ENCODE results near the gene SACM1L. TPM values are rescaled to one million over a fixed set of nuclear protein-coding genes. Genes with fewer than 3 reads are reported as not detected.

SACM1L gene
- total and polyA plus RNA-seq, 11 donors, result 12.6 to 35.3 (median 22.3) TPM

DNA sequence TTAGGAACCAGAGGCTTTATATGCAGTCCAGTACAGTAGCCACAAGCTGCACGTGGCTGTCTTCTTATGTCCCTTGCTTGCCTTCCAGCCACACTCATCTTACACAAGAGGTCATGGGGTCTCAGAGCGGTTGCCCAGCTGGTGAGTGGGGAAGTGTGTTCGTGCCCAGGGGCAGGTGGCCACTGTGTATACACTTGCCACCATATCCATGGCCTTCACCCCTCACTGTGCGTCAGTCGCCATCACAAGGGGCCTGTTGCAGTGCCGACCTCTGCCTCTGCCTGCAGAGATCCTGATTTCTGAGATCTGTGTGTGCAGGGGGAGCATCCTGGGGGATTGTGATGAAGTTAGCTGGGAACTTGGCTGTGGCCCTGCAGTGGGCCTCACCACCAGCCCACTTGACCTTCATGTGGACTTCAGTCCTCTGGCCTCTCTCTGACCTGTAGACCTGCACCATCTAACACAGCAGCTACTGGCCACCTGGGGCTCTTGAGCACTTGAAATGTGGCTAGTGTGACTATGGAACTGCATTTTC, 43.1 kb upstream of the SACM1L start:
- ATAC-seq, result peak; percentile 27 to 63 (median 41)
- peak in 3 of 5 donors; percentile 31 to 65 (median 52) for DNase-seq
- Histone ChIP-seq H3K4me1 (peaks cover 0 to 68% (median 30%) of the 10 kb centered on the region in 12 donors), H3K27me3 (no peaks in the 10 kb centered on the region), H3K27ac (peak overlapping the region in 9 of 12 donors; percentile 10 to 91 (median 36)), H3K36me3 (peaks cover 0 to 7% (median 0%) of the 10 kb centered on the region in 9 donors), H3K4me3 (no peak overlapping the region), H3K9me3 (peaks cover 0 to 7% (median 0%) of the 10 kb centered on the region in 12 donors)
- intact Hi-C loops (cut with DNase I), result loop anchor here in 2 of 10 donors (5.0 kb wide), 2 partner anchors 34 to 44 kb away; no protein-coding TSS in a partner anchor
- WGBS, 4 donors, result 74 to 85% (median 81%) methylated on average over 6 of the region's 6 CpGs
- TF ChIP-seq POLR2A (IDR thresholded peaks at IDR 0.05), result no peak
- TF ChIP-seq, protein P1, sequence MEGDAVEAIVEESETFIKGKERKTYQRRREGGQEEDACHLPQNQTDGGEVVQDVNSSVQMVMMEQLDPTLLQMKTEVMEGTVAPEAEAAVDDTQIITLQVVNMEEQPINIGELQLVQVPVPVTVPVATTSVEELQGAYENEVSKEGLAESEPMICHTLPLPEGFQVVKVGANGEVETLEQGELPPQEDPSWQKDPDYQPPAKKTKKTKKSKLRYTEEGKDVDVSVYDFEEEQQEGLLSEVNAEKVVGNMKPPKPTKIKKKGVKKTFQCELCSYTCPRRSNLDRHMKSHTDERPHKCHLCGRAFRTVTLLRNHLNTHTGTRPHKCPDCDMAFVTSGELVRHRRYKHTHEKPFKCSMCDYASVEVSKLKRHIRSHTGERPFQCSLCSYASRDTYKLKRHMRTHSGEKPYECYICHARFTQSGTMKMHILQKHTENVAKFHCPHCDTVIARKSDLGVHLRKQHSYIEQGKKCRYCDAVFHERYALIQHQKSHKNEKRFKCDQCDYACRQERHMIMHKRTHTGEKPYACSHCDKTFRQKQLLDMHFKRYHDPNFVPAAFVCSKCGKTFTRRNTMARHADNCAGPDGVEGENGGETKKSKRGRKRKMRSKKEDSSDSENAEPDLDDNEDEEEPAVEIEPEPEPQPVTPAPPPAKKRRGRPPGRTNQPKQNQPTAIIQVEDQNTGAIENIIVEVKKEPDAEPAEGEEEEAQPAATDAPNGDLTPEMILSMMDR (IDR thresholded peaks at IDR 0.05), result no peak

DNA sequence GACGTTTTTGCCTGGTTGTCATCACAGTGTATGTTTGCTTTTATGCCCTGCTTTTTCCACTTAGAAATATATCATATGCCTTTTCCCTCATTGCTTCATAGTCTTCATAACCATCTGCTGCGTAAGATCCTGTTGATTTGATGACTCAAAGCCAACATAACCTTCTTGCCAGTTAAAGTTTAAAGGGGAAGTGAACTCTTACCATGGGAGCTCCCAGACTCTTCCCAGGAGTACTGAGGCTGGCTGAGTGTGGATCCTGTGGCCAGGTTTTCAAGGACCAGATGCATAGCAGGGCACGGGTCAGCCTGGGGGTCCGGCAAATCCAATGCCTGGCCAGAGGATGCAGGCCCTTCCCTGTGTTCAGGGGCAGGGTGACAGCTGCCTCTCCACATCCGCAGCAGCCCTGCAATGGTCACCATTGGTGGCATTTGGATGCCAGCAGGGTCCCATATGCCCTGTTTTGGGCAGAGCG, 42.0 kb upstream of the SACM1L start:
- peaks cover 0 to 4% (median 0%) of the 10 kb centered on the region in 9 donors for H3K36me3 ChIP-seq
- no peaks in the 10 kb centered on the region for H3K27me3 ChIP-seq
- peaks cover 0 to 7% (median 0%) of the 10 kb centered on the region in 12 donors for H3K9me3 ChIP-seq
- WGBS, 4 donors, result 51 to 76% (median 70%) methylated on average over 4 to 6 of the region's 6 CpGs
- ATAC-seq, result peak; percentile 39 to 76 (median 72)
- peak overlapping the region in 8 of 12 donors; percentile 18 to 91 (median 46) for H3K27ac ChIP-seq
- H3K4me3 ChIP-seq, result no peak overlapping the region
- TF ChIP-seq POLR2A (IDR thresholded peaks at IDR 0.05), result no peak
- TF ChIP-seq, protein P1 (IDR thresholded peaks at IDR 0.05), result no peak
- intact Hi-C loops (cut with DNase I), result loop anchor here in 2 of 10 donors (5.0 kb wide), 2 partner anchors 35 to 45 kb away; no protein-coding TSS in a partner anchor
- no peak for DNase-seq
- peaks cover 0 to 59% (median 30%) of the 10 kb centered on the region in 12 donors for H3K4me1 ChIP-seq

DNA sequence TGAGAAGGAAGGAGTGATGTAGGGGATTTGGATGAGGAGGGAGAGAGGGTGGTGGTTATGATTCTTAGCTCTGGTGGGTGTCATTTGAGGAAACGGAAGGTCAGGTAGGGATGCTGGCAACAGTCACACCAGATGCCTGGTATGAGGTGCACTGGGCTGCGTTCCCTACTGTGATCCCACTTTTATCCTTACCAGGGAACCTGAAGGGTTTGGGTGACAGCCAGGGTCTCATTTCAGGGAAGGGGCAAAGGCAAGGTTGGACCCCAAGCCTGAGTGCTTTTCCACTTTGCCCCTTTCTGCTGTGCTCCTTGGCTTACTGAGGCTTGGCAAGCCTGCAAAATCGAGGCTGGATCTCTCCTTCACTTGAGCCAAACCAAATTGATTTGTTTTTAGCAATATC, 36.0 kb upstream of the SACM1L start:
- DNase-seq, result no peak
- TF ChIP-seq POLR2A (IDR thresholded peaks at IDR 0.05), result no peak
- TF ChIP-seq, protein P1 (IDR thresholded peaks at IDR 0.05), result no peak
- Histone ChIP-seq H3K27me3 (no peaks in the 10 kb centered on the region), H3K4me3 (no peak overlapping the region), H3K36me3 (peaks cover 0 to 2% (median 0%) of the 10 kb centered on the region in 9 donors), H3K9me3 (peaks cover 0 to 4% (median 0%) of the 10 kb centered on the region in 12 donors), H3K4me1 (peaks cover 0 to 48% (median 37%) of the 10 kb centered on the region in 12 donors), H3K27ac (peak overlapping the region in 2 of 12 donors; percentile 9 to 11)
- no peak for ATAC-seq
- intact Hi-C loops (cut with DNase I), result loop anchor here in 2 of 10 donors (10.0 kb wide), 2 partner anchors 428 to 618 kb away; partner anchors contain the start of gene TMEM158 (in 1 of the 2)
- WGBS, 4 donors, result 47 to 57% (median 51%) methylated on average over 3 of the region's 3 CpGs

DNA sequence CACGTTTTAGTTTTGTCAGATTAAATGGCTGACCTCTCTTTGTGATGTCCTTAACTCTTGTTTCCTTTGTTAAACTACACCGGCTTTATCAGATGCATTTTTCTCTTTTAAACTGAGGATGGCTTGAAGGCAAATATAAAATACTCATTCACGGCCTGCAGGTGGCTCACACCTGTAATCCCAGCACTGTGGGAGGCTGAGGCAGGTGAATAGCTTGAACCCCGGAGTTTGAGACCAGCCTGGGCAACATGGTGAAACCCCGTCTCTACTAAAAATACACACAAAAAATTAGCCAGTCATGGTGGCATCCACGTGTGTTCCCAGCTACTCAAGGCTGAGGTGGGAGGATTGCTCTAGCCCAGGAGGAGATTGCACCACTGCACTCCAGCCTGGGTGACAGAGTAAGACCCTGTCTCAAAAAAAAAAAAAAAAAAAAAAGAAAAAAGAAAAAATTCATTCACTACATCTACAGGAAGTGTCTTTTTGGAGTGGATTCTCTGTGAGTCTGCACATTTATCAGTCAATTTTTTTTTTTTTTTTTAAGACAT, 34.7 kb upstream of the SACM1L start:
- no peak for TF ChIP-seq POLR2A (IDR thresholded peaks at IDR 0.05)
- TF ChIP-seq, protein P1 (IDR thresholded peaks at IDR 0.05), result no peak

More for the DNA sequence above, 34.7 kb upstream of the SACM1L start:
- 39 to 45% (median 43%) methylated on average over 6 of the region's 6 CpGs for WGBS, 4 donors
- ATAC-seq (no peak), DNase-seq (no peak)
- peaks cover 0 to 48% (median 37%) of the 10 kb centered on the region in 12 donors for H3K4me1 ChIP-seq
- H3K27ac ChIP-seq, result peak overlapping the region in 3 of 12 donors; percentile 9 to 80 (median 28)
- no peaks in the 10 kb centered on the region for H3K27me3 ChIP-seq
- no peaks in the 10 kb centered on the region for H3K9me3 ChIP-seq
- no peaks in the 10 kb centered on the region for H3K36me3 ChIP-seq
- H3K4me3 ChIP-seq, result no peak overlapping the region
- intact Hi-C loops (cut with DNase I), result loop anchor here in 2 of 10 donors (10.0 kb wide), 2 partner anchors 430 to 620 kb away; partner anchors contain the start of gene TMEM158 (in 1 of the 2)

Data from heart left ventricle (tissue), 16 donors.